NCI-H128 (cell line): ENCODE measurements around the gene MEDAG.

ENCODE experiments used
- DNase-seq: peaks from one replicate; lab custom pipeline; 2025; ENCODE audit not compliant: unreplicated experiment; lab: John Stamatoyannopoulos, UW

The MEDAG gene

DNA sequence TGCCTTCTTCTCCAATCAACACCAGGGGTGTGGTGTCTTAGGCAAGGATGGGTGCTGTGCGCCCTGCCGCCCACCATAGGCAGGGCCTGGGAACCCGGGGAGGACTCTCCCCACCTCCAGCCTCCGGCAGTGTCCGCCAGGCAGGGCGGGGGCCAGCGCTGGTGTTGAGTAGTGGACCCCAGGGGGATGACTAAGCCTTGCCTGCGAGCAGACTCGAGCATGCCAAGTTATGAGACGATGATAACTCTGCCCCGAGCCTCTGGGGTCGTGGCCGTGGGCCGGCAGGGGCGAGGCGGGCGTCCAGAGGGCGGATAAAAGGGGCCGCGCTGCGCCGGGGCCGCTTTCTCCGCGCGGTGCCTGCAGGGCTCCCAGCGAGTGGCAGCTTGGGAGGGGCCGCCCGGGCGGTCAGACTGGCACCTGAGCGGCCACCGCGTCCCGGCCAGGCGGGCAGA lies at the start of gene MEDAG:
TSS of gene MEDAG (plus strand) at position 340 of the 452 bp plus-strand sequence. CDS start 245 bp downstream, outside the sequence.
- no peak for DNase-seq

DNA sequence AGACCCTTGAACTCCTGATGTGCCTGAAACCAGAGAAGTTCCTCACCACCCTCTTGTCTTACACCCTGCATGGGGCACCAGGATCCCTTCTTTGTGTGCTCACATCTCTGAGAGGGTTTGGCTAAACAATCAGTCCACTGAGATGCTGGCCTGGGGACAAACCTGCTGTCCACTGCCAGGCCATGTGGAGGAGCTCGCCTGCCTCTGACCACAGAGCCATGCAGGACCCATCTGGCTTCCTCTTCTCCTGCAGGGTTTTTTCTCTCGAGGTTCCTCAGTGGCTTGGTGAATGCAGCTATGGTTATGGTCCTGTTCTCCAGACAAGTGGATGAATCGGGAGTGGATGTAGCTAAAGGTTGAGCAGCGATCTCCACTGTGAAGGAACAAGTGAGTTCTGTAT lies 49.1 kb upstream of the MEDAG start:
- no peak for DNase-seq

DNA sequence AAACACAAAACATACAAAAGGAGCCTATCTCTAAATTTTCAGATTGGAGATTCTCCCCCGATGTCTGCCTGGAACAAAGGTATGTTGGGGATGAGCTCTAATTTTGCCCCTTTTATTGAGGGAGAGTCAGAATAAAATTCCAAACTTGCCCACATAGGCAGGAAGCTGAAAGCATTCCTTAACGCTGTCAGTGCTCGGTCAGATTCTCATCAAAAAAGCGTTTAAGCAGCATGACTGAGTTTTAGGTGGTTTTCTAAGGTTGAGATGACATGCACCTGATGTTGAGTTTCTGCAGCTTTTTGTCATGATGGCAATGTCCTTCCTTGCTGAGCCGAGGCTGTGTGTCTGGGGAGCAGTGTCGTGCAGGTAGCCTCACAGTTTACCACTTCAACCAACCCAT lies 48.4 kb upstream of the MEDAG start:
- no peak for DNase-seq

GRCh38 chr13:30859326-30859725 lies 46.7 kb upstream of the MEDAG start:
- DNase-seq: no peak

- DNase-seq: no peak
Observed at GRCh38 chr13:30861163-30861562, 44.9 kb upstream of the MEDAG start.

DNA sequence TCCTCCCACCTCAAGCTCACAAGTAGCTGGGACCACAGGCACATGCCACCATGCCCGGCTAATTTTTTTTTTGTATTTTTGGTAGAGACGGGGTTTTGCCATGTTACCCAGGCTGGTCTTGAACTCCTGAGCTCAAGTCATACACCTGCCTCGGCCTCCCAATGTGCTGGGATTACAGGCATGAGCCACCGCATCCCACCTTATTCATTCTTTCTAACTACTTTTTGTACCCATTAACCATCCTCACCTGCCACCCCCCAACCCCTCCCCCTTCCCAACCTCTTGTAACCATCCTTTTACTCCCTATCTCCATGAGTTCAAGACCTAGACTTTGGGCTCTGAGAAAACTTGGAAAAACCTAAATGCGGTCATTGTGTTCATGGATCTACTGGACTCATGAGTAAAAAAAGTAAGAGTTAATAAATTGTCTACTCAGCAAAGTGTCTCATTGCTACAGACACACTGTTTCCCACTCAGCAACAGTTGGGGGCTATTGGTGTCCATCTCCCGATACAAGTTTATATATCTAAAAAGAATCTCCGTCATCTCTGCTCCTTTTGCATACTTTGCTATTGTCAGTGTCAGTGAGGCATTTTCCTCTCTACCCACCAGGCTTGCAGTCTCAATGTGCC lies 44.1 kb upstream of the MEDAG start:
- DNase-seq: no peak

- DNase-seq: no peak
Observed at GRCh38 chr13:30862707-30863106, 43.4 kb upstream of the MEDAG start.

DNA sequence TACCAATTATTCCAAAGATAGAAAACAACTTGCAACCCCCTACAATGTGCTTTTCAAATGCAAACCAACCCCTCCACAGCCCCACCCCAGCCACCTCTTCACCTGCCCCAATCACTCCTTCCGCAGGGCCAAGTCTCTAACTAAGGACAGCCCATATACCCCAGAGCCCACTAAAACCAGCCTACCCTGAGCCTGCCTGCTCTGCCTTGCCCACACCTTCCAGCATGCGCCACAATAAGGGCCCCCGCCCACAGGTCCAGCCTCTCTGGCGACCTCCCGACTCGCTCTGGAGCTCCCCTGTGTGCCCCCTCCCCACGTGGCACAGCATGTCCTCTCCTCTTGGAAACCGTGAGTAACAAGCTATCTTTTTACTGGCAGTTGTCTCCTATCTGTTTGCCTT lies 42.8 kb upstream of the MEDAG start:
- no peak for DNase-seq

DNA sequence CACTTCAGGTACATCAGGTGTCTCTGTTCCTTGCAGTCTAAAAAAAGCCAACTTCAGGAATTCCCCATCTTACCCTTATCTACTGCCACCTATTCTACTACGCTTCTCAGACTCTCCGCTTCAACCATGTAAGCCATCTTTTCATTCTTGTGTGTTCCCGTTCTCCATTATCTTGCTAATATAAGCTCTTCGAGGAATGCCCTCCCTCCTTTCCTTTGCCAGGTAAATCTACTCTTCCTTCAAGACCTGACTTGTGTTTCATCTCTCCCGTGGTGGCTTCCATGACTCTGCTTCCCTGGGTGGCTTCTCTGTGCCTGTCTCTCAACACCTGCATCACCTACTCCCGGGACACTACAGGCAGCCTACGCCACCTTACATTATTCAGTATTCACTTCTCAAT lies 42.3 kb upstream of the MEDAG start:
- no peak for DNase-seq

- DNase-seq: no peak
Observed at GRCh38 chr13:30864433-30865122, 41.5 kb upstream of the MEDAG start.

DNA sequence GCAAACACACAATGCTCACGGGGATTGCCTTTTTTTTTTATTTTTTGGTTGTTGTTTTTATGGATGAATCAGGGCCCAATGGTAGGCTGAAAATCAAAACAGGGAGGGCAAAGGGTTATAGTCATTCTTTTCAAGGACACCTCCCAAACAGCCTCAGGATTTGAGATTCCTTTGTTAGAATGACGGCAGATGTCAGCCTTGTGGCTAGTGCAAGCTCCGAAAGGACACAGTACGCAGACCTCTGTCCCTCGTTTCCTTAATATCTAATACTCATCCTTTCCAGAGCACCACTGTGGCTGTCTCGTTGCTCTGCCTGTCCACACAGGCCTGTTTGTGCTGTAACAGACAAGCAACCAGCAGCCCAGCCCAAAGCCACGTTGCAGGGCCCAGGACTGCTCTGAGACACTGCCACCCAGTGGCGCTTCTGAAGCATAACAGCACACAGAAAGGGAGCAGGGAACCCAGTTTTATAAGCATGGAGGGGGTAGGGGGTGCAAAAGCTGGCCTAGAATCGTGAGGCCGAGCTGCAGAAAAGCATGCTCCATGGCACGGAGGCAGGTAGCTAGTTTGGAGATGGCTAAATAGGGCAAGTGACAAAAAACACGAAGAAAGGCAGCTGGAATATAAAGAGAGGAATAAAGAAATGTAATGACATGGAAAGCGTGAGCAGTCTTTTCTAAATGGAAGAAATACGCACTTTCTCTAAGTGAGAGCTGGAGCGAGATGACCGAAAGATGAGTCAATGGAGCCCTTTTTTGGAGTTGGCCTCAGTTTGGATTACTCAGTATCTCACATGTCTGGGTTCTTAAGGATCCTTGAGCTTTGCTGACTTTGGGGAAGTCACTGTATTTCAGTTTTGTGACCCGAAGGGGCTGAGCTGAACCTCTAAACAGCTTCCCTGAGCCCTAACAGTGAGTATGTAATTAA lies 40.7 kb upstream of the MEDAG start:
- peak; percentile 56 for DNase-seq

DNA sequence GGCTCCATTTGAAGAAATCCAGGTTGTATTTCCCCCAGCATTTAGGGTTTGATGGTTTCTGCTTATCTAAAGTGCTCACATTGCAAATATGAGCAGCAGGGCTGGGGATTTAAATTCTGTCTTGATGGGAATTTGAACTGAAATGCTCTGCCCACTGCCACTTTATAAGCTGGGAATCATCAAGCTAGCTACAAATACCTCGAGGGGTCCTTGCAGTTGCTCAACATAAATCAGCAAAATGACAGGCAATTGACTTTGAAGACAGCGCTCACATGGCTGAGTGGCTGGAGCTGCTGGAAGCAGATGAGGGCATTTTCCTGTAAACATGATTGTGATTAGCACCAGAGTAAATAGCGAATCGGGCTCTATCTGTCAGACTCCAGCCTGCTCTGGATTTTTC lies 39.4 kb upstream of the MEDAG start:
- peak; percentile 49 for DNase-seq

GRCh38 chr13:30867089-30867669 lies 38.9 kb upstream of the MEDAG start:
- DNase-seq: no peak

DNA sequence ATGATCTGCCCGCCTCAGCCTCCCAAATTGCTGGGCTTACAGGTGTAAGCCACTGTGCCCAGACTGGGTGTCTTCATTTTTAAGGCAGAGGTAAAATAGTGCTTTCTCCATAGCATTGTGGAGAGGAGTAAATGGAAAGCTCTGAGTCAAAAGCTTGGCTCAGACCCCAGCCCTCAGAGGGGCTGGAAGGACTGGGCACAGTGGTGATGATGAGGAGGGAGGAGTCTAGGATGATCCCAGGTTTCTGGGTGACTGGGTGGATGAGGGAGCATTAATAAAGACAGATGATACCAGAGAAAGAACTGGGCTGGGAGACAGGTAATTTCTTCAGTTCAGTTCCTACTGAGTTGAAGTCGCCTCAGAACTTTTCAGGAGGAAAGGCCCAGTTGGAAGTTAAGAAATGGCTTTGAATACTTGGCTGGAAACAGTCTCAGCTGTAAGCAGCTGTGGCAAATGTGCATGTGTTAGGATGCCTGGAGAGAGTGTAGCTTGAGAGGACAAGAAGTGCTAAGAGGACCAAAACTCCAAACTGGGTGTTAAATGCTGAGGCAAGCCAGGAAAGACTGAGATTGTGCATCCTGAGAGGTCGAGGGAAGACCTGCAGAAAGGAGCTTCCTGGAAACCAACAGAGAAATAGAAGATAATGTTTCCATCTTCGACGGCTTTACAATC lies 37.1 kb upstream of the MEDAG start:
- DNase-seq: no peak

- no peak for DNase-seq
Observed at GRCh38 chr13:30869491-30869890, 36.6 kb upstream of the MEDAG start.

GRCh38 chr13:30870049-30870884 lies 35.8 kb upstream of the MEDAG start:
- DNase-seq: no peak

DNA sequence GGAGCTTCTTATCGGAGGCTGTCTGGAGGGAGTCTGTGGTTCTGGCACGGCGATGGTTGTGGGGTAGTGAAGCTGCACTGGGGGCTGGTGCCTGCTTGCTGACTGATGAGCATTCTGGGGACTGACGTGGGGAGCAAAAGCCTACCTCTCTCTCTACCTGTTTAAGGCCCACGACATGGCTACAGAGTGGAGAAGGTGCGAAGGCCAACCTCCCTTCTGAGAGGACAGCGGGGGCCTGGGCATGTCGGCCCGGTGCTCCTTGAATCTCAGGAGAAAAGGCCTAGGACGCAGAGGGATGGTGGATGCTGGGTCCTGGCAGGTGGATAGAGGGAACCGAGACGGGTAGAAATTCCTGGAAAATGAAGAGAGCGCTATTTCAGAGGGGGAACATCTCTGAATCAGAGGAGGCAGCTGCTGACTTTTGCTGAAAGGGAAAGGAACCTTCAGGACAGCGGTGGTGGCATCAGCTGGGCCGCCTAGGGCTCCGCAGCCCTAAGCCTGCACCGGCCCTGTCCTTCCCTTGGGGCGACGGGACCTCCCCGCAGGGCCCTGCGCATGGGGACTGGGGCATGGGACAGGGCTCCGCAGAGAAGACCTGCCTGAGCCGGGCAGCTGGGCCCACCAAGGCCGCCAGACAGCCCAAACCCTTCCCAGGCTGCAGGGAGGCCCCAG lies 35.0 kb upstream of the MEDAG start:
- DNase-seq: no peak

- DNase-seq: no peak
Observed at GRCh38 chr13:30871588-30872275, 34.3 kb upstream of the MEDAG start.

DNA sequence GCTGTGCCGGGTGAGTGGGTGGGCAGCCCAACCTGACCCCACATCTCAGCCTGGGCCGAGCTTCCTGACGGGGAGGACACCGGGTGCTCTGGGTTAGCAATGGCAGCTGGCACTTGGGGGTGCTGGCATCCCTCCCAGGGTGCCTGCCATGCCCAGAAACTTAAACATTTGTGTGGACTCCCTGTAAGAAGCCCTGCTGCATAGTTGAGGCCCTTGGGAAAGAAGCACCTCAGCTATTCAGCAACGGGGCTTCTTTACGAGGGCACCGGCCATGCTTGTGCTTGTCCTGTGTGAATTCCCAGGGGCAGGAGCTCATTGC lies 33.8 kb upstream of the MEDAG start:
- DNase-seq: no peak
